ENCODE results near the gene HSPA1A. TPM values are rescaled to one million over a fixed set of nuclear protein-coding genes. Genes with fewer than 3 reads are reported as not detected.

HSPA1A gene
- total RNA-seq, 1 donor from 2014 or later: 28.1 TPM

DNA sequence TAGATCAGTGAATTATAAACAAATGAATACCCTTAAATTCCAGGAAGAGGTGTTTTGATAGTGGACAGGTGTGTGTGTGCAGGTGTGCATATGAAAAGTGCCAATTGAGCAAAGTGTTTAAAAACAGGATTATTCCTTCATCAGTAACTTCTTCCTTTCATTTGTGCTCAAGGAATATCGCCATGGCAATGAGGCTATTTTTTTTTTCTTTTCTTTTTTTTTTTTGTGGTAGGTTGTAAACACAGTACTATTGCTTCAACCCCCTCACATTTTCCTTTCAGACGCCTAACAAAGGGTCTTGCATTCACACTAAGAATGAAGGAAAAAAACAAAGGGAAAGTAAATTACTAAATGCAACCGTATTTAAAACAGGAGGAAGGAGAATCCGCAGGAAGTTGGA, 10.2 kb downstream of the HSPA1A start:
- DNase-seq: no peak

GRCh38 chr6:31826793-31827285, 11.5 kb downstream of the HSPA1A start:
- peaks cover 44% of the 10 kb centered on the region for H3K4me1 Mint-ChIP-seq
- peak overlapping the region; percentile 99 for H3K27ac Mint-ChIP-seq
- intact Hi-C loops (cut with micrococcal nuclease): loop anchor here (1.0 to 2.0 kb wide), 2 partner anchors 124 to 174 kb away; partner anchors contain the start of genes ABHD16A and BAG6
- peak overlapping the region; percentile 91 for H3K4me3 Mint-ChIP-seq
- no peaks in the 10 kb centered on the region for H3K36me3 Mint-ChIP-seq (ENCODE audit: low read depth)
- ATAC-seq (ENCODE audit: low read depth) (peak; percentile 10), DNase-seq (no peak)
- POLR2A ChIA-PET: interaction anchor here (0.6 to 2.9 kb wide), 21 partner anchors 9 to 285 kb away, joined by 3 to 20 read pairs (median 6); partner anchors contain the start of genes ABHD16A, BAG6, CLIC1 and DDX39B
- H3K9me3 Mint-ChIP-seq: no peaks in the 10 kb centered on the region
- no peaks in the 10 kb centered on the region for H3K27me3 Mint-ChIP-seq
- TF ChIP-seq CTCF (IDR thresholded peaks at IDR 0.05): no peak
- CTCF ChIA-PET: interaction anchor here (0.7 to 2.0 kb wide), 5 partner anchors 97 to 274 kb away, joined by 3 to 12 read pairs (median 3); partner anchors contain the start of genes DDAH2 and LY6G5C

More for the DNA sequence above, 10.2 kb downstream of the HSPA1A start:
- Mint-ChIP-seq H3K4me1 (peaks cover 44% of the 10 kb centered on the region), H3K4me3 (no peak overlapping the region), H3K27me3 (no peaks in the 10 kb centered on the region), H3K27ac (peak overlapping the region; percentile 99), H3K9me3 (no peaks in the 10 kb centered on the region), H3K36me3 (ENCODE audit: low read depth) (no peaks in the 10 kb centered on the region)
- TF ChIP-seq CTCF (IDR thresholded peaks at IDR 0.05): no peak
- intact Hi-C loops (cut with micrococcal nuclease): no loop called here
- CTCF ChIA-PET: no interaction called here
- ATAC-seq (ENCODE audit: low read depth): no peak
- POLR2A ChIA-PET: interaction anchor here (2.9 kb wide), 1 partner anchor 122 kb away, joined by 6 read pairs; the partner anchor contains the start of gene ABHD16A

GRCh38 chr6:31827286-31828079, 12.1 kb downstream of the HSPA1A start, which contains the start of gene HSPA1B:
HSPA1B (plus strand) TSS chr6:31827738; CDS start chr6:31827951, 213 bp downstream.
- Mint-ChIP-seq H3K9me3 (no peaks in the 10 kb centered on the region), H3K27me3 (no peaks in the 10 kb centered on the region), H3K36me3 (ENCODE audit: low read depth) (no peaks in the 10 kb centered on the region), H3K4me3 (peak within 1 kb of the TSS; percentile 91), H3K4me1 (peaks cover 40% of the 10 kb centered on the region), H3K27ac (peak within 1 kb of the TSS; percentile 99)
- intact Hi-C loops (cut with micrococcal nuclease): loop anchor here (1.0 to 2.0 kb wide), 2 partner anchors 124 to 175 kb away; partner anchors contain the start of genes ABHD16A and BAG6
- peak; percentile 76 for ATAC-seq (ENCODE audit: low read depth)
- POLR2A ChIA-PET: interaction anchor here (0.6 to 2.9 kb wide), 17 partner anchors 9 to 286 kb away, joined by 3 to 20 read pairs (median 5); partner anchors contain the start of genes ABHD16A, DDX39B, GPANK1 and HSPA1A
- TF ChIP-seq CTCF (IDR thresholded peaks at IDR 0.05): no peak
- DNase-seq: peak; percentile 70
- CTCF ChIA-PET: interaction anchor here (0.7 to 2.0 kb wide), 5 partner anchors 98 to 274 kb away, joined by 3 to 12 read pairs (median 3); partner anchors contain the start of genes DDAH2 and LY6G5C

- DNase-seq (no peak), ATAC-seq (ENCODE audit: low read depth) (no peak)
- Mint-ChIP-seq H3K4me3 (peak overlapping the region; percentile 81), H3K27ac (peak overlapping the region; percentile 80), H3K27me3 (no peaks in the 10 kb centered on the region), H3K4me1 (peaks cover 50% of the 10 kb centered on the region), H3K9me3 (no peaks in the 10 kb centered on the region), H3K36me3 (ENCODE audit: low read depth) (peaks cover 3% of the 10 kb centered on the region)
- ChIA-PET POLR2A (interaction anchor here (0.6 to 9.9 kb wide), 29 partner anchors 8 to 965 kb away, joined by 3 to 133 read pairs (median 6); partner anchors contain the start of genes ABHD16A, BAG6, C6orf47 and CSNK2B), CTCF (interaction anchor here (0.6 to 2.1 kb wide), 25 partner anchors 14 to 279 kb away, joined by 3 to 22 read pairs (median 4); partner anchors contain the start of genes C6orf47, DDAH2, HSPA1A and HSPA1L)
- intact Hi-C loops (cut with micrococcal nuclease): loop anchor here (1.0 to 2.0 kb wide), 9 partner anchors 15 to 336 kb away; partner anchors contain the start of genes C6orf47, DDAH2, HSPA1A and HSPA1L
- TF ChIP-seq CTCF (IDR thresholded peaks at IDR 0.05): no peak
Measured at GRCh38 chr6:31829633-31830283, 14.4 kb downstream of the HSPA1A start.

Measured in activated B cell treated with CpG ODN at 0.5 μM for 24 hours (primary cell).